Lower leg skin (tissue), 4 donors: ENCODE results near the gene PDGFA. TPM values are rescaled to one million over a fixed set of nuclear protein-coding genes. Genes with fewer than 3 reads are reported as not detected.

Experiments used
- DNase-seq, 2 donors: peaks; one replicate each; pipeline ENCODE4 v3.0.0-alpha.2; 2019; ENCODE audit warnings: low spot score in 2 of 2
- H3K4me3 ChIP-seq: fragments of 200-600 bp; sonication (generic); 2 replicates; pipeline ENCODE4 v1.5.1; 2017; ENCODE audit warnings: mild to moderate bottlenecking, low read depth; ENCODE audit not compliant: poor library complexity, severe bottlenecking
- CTCF ChIP-seq, 3 donors: fragments of 450-650 bp; IDR thresholded peaks; one replicate each; pipeline ENCODE4 v1.5.1; 2016; ENCODE audit warnings: antibody characterized with exemption in 3 of 3, mild to moderate bottlenecking in 3 of 3, moderate library complexity in 2 of 3
- POLR2A ChIP-seq, 2 donors: fragments of 450-650 bp; IDR thresholded peaks; one replicate each; pipeline ENCODE4 v1.6.1; 2016 to 2017; ENCODE audit warnings: antibody characterized with exemption in 2 of 2, mild to moderate bottlenecking in 1 of 2, moderate library complexity in 1 of 2
- WGBS, 2 donors: methylation state at CpG; one replicate each; pipeline ENCODE4 v1.1.5; 2018; 5-methylcytosine and 5-hydroxymethylcytosine counted together
- intact Hi-C: fragments of 100-400 bp; cut with DNase I; formaldehyde crosslinking; loops from one replicate; pipeline ENCODE4 v1.15.0; 2023; ENCODE audit warnings: low total_unique reads
- total RNA-seq, 4 donors: library from RNA; depleted of rRNA; stranded (reverse); fragments of >200 nt; gene quantifications; one replicate each; pipeline ENCODE4 v1.1.0, GENCODE V29; 2016

PDGFA gene
- total RNA-seq, 4 donors from 2014 or later = 13.0 to 27.0 (median 20.5) TPM

DNA sequence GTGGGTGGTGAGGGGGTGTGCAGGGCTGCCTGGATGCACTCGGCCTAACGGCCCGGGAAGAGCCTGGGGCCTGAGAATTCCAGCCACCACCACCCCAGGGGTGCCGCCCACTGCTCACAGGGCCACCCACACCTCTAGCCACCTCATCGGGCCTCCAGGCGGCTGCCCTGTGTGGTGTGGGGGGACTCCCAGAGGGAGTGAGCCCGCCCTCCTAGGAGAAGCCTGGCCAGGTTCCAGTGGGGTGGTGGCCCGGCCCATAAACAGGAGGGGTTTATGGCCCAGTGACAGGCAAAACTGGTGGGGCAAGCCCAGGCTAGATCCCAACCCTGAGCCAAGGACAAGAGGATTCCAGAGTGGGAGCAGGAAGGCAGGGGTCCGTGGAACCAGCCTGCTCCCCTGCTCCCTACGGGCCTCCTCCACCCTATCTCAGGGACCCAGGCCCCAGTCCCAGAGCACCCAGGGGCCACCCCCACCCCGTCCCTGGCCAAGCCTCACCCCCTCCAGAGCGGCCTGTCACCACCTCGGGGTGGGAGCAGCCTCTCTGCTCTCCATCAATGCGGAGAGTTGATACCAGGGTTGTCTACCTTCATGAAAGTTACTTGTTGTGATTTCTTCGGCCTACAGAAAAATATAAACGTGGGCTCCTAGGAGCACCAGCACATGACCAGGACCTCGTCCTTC lies 20.2 kb upstream of the PDGFA start:
- WGBS, 2 donors = 53 to 56% methylated on average over 10 to 15 of the region's 17 CpGs
- no peak overlapping the region for H3K4me3 ChIP-seq
- intact Hi-C loops = no loop called here
- no peak for DNase-seq
- TF ChIP-seq POLR2A (IDR thresholded peaks at IDR 0.05) = no peak
- TF ChIP-seq CTCF (IDR thresholded peaks at IDR 0.05) = no peak

DNA sequence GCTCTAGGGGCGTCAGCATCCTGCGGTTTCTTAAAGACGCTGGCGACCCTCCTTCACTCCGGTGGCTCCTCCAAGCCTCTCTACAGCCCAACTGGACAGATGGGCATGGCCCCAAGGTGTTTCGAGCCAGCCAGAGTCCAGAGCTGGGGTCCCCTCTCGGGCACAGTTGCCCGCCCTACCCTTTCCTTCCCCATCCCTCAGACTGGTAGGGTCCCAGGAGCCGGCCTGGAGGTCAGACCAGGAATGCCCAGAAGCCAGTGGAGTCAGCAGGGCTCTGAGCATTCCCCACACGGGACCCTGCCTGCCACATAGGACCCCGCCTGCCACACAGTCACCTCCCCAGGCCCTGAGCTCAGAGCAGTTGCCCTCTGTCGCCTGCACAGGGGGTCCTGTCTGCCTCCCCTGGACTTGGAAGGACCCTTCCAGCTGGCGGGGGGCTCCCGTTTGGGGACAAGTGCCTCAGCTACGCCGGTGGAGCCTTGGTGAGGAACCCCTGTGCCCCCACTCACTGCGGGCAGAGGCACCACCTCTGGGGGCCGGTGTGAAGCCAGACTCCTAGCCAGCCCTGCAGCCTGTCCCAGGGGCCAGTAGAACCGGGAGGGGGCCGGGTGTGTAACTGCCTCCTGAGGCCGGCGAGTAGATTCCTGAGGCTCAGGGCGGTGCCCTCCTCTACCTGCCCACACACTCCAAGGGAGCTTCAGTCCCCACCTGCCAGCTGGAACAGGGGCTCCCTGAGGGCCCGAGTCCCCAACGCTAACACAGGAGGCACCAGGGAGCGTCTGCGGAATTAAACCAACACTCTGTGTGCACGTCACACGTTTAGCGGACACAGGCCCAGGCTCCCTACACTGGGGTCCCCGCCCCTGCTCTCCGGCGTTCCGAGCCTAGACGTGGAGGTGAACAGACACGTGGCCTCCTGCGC lies 19.4 kb upstream of the PDGFA start:
- intact Hi-C loops = no loop called here
- no peak for DNase-seq
- WGBS, 2 donors = 57 to 62% methylated on average over 17 to 32 of the region's 37 CpGs
- TF ChIP-seq CTCF (IDR thresholded peaks at IDR 0.05) (no peak), POLR2A (IDR thresholded peaks at IDR 0.05) (no peak)
- no peak overlapping the region for H3K4me3 ChIP-seq

- intact Hi-C loops = no loop called here
- no peak for TF ChIP-seq POLR2A (IDR thresholded peaks at IDR 0.05)
- no peak for TF ChIP-seq CTCF (IDR thresholded peaks at IDR 0.05)
- 43% methylated on average over 7 to 20 of the region's 21 CpGs for WGBS, 2 donors
- DNase-seq = no peak
- no peak overlapping the region for H3K4me3 ChIP-seq
Measured at GRCh38 chr7:537911-538634, 18.4 kb upstream of the PDGFA start.

GRCh38 chr7:536231-536630 lies 16.6 kb upstream of the PDGFA start:
- WGBS, 2 donors = 87 to 88% methylated on average over 12 of the region's 12 CpGs
- intact Hi-C loops = no loop called here
- no peak overlapping the region for H3K4me3 ChIP-seq
- DNase-seq = no peak
- TF ChIP-seq POLR2A (IDR thresholded peaks at IDR 0.05) = no peak

- no peak for TF ChIP-seq CTCF (IDR thresholded peaks at IDR 0.05)
- no peak for TF ChIP-seq POLR2A (IDR thresholded peaks at IDR 0.05)
- intact Hi-C loops = no loop called here
- H3K4me3 ChIP-seq = no peak overlapping the region
- no peak for DNase-seq
- WGBS, 2 donors = 87 to 94% methylated on average over 10 of the region's 10 CpGs
Measured at GRCh38 chr7:534959-535358, 15.3 kb upstream of the PDGFA start.

DNA sequence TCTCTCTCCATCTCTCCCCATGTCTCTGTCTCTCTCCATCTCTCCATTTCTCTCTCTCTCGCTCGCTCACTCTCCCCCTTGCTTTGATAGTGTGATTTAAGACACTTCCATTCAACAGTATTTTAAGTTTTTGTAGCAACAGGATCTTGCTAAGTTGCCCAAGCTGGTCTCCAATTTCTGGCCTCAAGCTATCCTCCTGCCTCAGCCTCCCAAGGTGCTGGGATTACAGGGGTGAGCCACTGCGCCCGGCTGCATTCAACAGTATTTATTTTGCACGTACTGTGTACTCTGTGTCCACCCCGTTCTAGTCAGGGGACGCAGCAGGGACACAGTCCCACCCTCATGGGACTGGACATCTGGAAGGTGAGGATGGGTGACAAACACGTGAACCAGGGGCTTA lies 14.4 kb upstream of the PDGFA start:
- intact Hi-C loops = no loop called here

More for the DNA sequence above, 14.4 kb upstream of the PDGFA start:
- TF ChIP-seq CTCF (IDR thresholded peaks at IDR 0.05) = no peak
- TF ChIP-seq POLR2A (IDR thresholded peaks at IDR 0.05) = no peak
- DNase-seq = no peak
- WGBS, 2 donors = 95 to 96% methylated on average over 8 of the region's 8 CpGs
- no peak overlapping the region for H3K4me3 ChIP-seq
